GM18526 (cell line): Measurements from ENCODE around the gene PODNL1.

Experiments
- POLR2A ChIP-seq: IDR thresholded peaks from 3 replicates; pipeline ENCODE4 v1.6.1; 2011; ENCODE audit not compliant: insufficient read length; ENCODE audit errors: extremely low read depth

The PODNL1 gene

GRCh38 chr19:13979244-13979615, 41.0 kb upstream of the PODNL1 start:
- no peak for TF ChIP-seq POLR2A

GRCh38 chr19:13978351-13979243, 40.4 kb upstream of the PODNL1 start:
- no peak for TF ChIP-seq POLR2A

- TF ChIP-seq POLR2A = no peak
Measured at GRCh38 chr19:13977803-13978202, 39.6 kb upstream of the PODNL1 start.

- no peak for TF ChIP-seq POLR2A
Measured at GRCh38 chr19:13976446-13976845, 38.2 kb upstream of the PODNL1 start.

- no peak for TF ChIP-seq POLR2A
Measured at GRCh38 chr19:13975870-13976269, 37.7 kb upstream of the PODNL1 start.

GRCh38 chr19:13974073-13974472, 35.9 kb upstream of the PODNL1 start:
- TF ChIP-seq POLR2A = no peak

GRCh38 chr19:13972368-13973155, 34.3 kb upstream of the PODNL1 start:
- TF ChIP-seq POLR2A = no peak

- TF ChIP-seq POLR2A = no peak
Measured at GRCh38 chr19:13969897-13970296, 31.7 kb upstream of the PODNL1 start.

- TF ChIP-seq POLR2A = no peak
Measured at GRCh38 chr19:13968999-13969398, 30.8 kb upstream of the PODNL1 start.

- no peak for TF ChIP-seq POLR2A
Measured at GRCh38 chr19:13968383-13968935, 30.2 kb upstream of the PODNL1 start.

- no peak for TF ChIP-seq POLR2A
Measured at GRCh38 chr19:13966684-13967128, 28.5 kb upstream of the PODNL1 start.

- TF ChIP-seq POLR2A = no peak
Measured at GRCh38 chr19:13965926-13966683, 27.9 kb upstream of the PODNL1 start.

GRCh38 chr19:13965377-13965896, 27.2 kb upstream of the PODNL1 start:
- TF ChIP-seq POLR2A = no peak

GRCh38 chr19:13964776-13965175, 26.6 kb upstream of the PODNL1 start:
- no peak for TF ChIP-seq POLR2A

- no peak for TF ChIP-seq POLR2A
Measured at GRCh38 chr19:13963603-13964105, 25.4 kb upstream of the PODNL1 start.
